Duodenal mucosa (tissue), 2 donors: ENCODE data around the gene PTGER3.

Source experiments
- H3K27ac ChIP-seq: one replicate; pipeline ENCODE4 v1.7.0; 2013; ENCODE audit warnings: low read depth, low read length
- H3K27me3 ChIP-seq, 2 donors: one replicate each; pipeline ENCODE4 v1.7.0; 2013; ENCODE audit warnings: low read length in 2 of 2, control low read depth in 1 of 2; ENCODE audit not compliant: insufficient read depth in 2 of 2, control insufficient read depth in 1 of 2
- H3K36me3 ChIP-seq, 2 donors: one replicate each; pipeline ENCODE4 v1.7.0; 2013; ENCODE audit warnings: low read length in 2 of 2, control low read depth in 1 of 2; ENCODE audit not compliant: insufficient read depth in 2 of 2, control insufficient read depth in 1 of 2
- H3K4me1 ChIP-seq, 2 donors: one replicate each; pipeline ENCODE4 v1.7.0; 2013; ENCODE audit warnings: low read length in 2 of 2, control low read depth in 1 of 2; ENCODE audit not compliant: insufficient read depth in 2 of 2, control insufficient read depth in 1 of 2
- H3K4me3 ChIP-seq, 2 donors: one replicate each; pipeline ENCODE4 v1.7.0; 2013; ENCODE audit warnings: low read length in 2 of 2, low read depth in 1 of 2
- H3K9ac ChIP-seq, 2 donors: one replicate each; pipeline ENCODE4 v1.7.0; 2013; ENCODE audit warnings: low read length in 2 of 2, low read depth in 1 of 2
- H3K9me3 ChIP-seq, 2 donors: one replicate each; pipeline ENCODE4 v1.7.0; 2013; ENCODE audit warnings: low read length in 2 of 2, control low read depth in 1 of 2; ENCODE audit not compliant: control insufficient read depth in 1 of 2

PTGER3 gene

GRCh38 chr1:71047635-71048607 is at the start of gene PTGER3:
PTGER3 (minus strand) TSS chr1:71047816; CDS start chr1:71047577, 239 bp downstream.
- Histone ChIP-seq H3K27ac (no peak within 1 kb of the TSS), H3K4me1 (peaks cover 5 to 17% of the 10 kb centered on the region in 2 donors), H3K9ac (no peak within 1 kb of the TSS), H3K4me3 (peak within 1 kb of the TSS; percentile 54 to 64), H3K36me3 (no peaks in the 10 kb centered on the region), H3K27me3 (peaks cover 30 to 38% of the 10 kb centered on the region in 2 donors), H3K9me3 (no peaks in the 10 kb centered on the region)

- no peaks in the 10 kb centered on the region for H3K9me3 ChIP-seq
- H3K27ac ChIP-seq, result no peak overlapping the region
- H3K9ac ChIP-seq, result no peak overlapping the region
- no peaks in the 10 kb centered on the region for H3K36me3 ChIP-seq
- no peaks in the 10 kb centered on the region for H3K27me3 ChIP-seq
- no peaks in the 10 kb centered on the region for H3K4me1 ChIP-seq
- H3K4me3 ChIP-seq, result no peak overlapping the region
Observed at GRCh38 chr1:71094913-71095312, 47.3 kb upstream of the PTGER3 start.

- Histone ChIP-seq H3K4me1 (no peaks in the 10 kb centered on the region), H3K9me3 (no peaks in the 10 kb centered on the region), H3K27me3 (no peaks in the 10 kb centered on the region), H3K36me3 (no peaks in the 10 kb centered on the region), H3K27ac (no peak overlapping the region), H3K4me3 (no peak overlapping the region), H3K9ac (no peak overlapping the region)
Observed at GRCh38 chr1:71093938-71094337, 46.3 kb upstream of the PTGER3 start.

GRCh38 chr1:71089536-71090270 is 42.1 kb upstream of the PTGER3 start:
- H3K4me3 ChIP-seq, result no peak overlapping the region
- H3K4me1 ChIP-seq, result no peaks in the 10 kb centered on the region
- H3K9ac ChIP-seq, result no peak overlapping the region
- H3K9me3 ChIP-seq, result no peaks in the 10 kb centered on the region
- H3K27ac ChIP-seq, result no peak overlapping the region
- H3K36me3 ChIP-seq, result no peaks in the 10 kb centered on the region
- H3K27me3 ChIP-seq, result peaks cover 0 to 6% of the 10 kb centered on the region in 2 donors

- H3K27ac ChIP-seq, result no peak overlapping the region
- H3K4me3 ChIP-seq, result no peak overlapping the region
- H3K4me1 ChIP-seq, result no peaks in the 10 kb centered on the region
- H3K36me3 ChIP-seq, result no peaks in the 10 kb centered on the region
- no peak overlapping the region for H3K9ac ChIP-seq
- peaks cover 0 to 6% of the 10 kb centered on the region in 2 donors for H3K27me3 ChIP-seq
- no peaks in the 10 kb centered on the region for H3K9me3 ChIP-seq
Observed at GRCh38 chr1:71088645-71089287, 41.1 kb upstream of the PTGER3 start.

- no peak overlapping the region for H3K27ac ChIP-seq
Observed at GRCh38 chr1:71087713-71088112, 40.1 kb upstream of the PTGER3 start.

GRCh38 chr1:71087060-71087459 is 39.4 kb upstream of the PTGER3 start:
- Histone ChIP-seq H3K27ac (no peak overlapping the region), H3K36me3 (no peaks in the 10 kb centered on the region), H3K9ac (no peak overlapping the region), H3K4me3 (no peak overlapping the region), H3K9me3 (no peaks in the 10 kb centered on the region), H3K4me1 (no peaks in the 10 kb centered on the region), H3K27me3 (peaks cover 0 to 6% of the 10 kb centered on the region in 2 donors)

More at GRCh38 chr1:71087713-71088112, 40.1 kb upstream of the PTGER3 start:
- Histone ChIP-seq H3K4me3 (no peak overlapping the region), H3K27me3 (peaks cover 0 to 6% of the 10 kb centered on the region in 2 donors), H3K9me3 (no peaks in the 10 kb centered on the region), H3K4me1 (no peaks in the 10 kb centered on the region), H3K36me3 (no peaks in the 10 kb centered on the region), H3K9ac (no peak overlapping the region)

GRCh38 chr1:71086331-71086730 is 38.7 kb upstream of the PTGER3 start:
- H3K9ac ChIP-seq, result no peak overlapping the region

GRCh38 chr1:71083271-71083670 is 35.7 kb upstream of the PTGER3 start:
- Histone ChIP-seq H3K36me3 (peaks cover 0 to 2% of the 10 kb centered on the region in 2 donors), H3K4me3 (no peak overlapping the region), H3K9me3 (no peaks in the 10 kb centered on the region), H3K9ac (no peak overlapping the region), H3K27ac (no peak overlapping the region), H3K4me1 (peaks cover 10 to 11% of the 10 kb centered on the region in 2 donors), H3K27me3 (peaks cover 0 to 6% of the 10 kb centered on the region in 2 donors)

More at GRCh38 chr1:71086331-71086730, 38.7 kb upstream of the PTGER3 start:
- Histone ChIP-seq H3K36me3 (no peaks in the 10 kb centered on the region), H3K27me3 (peaks cover 0 to 6% of the 10 kb centered on the region in 2 donors), H3K4me3 (no peak overlapping the region), H3K27ac (no peak overlapping the region), H3K9me3 (no peaks in the 10 kb centered on the region), H3K4me1 (no peaks in the 10 kb centered on the region)
